ENCODE data around the gene CPPED1.

DNA sequence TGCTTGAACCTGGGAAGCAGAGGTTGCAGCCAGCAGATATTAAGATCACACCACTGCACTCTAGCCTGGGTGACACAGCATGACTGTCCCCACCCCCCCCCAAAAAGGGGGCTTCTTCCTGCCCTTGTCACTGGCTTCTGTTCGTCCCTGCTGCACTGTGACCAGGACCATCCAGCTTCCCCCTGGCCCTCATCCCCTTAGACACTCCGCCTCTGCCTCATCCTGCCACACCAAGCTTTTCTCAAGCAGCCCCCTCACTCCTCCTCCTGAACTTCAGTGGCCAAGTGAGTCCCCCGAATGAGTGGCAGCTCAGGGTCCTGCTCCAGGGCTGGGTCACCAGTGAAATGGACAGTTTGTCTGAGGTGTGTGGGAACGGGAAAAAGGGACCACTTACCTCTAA is 177.3 kb downstream of the CPPED1 start:
- TF ChIP-seq GABPA (IDR thresholded peaks at IDR 0.05; ENCODE audit: low read depth) (no peak), NFYA (IDR thresholded peaks at IDR 0.05; ENCODE audit: borderline replicate concordance, low read depth, low read length) (no peak), EZH2 (IDR thresholded peaks at IDR 0.05; ENCODE audit: borderline replicate concordance, control insufficient read depth, low read depth, low read length) (no peak), SREBF2 (IDR thresholded peaks at IDR 0.05; ENCODE audit: low read length) (no peak), PAX8 (IDR thresholded peaks at IDR 0.05) (no peak), RELA (IDR thresholded peaks at IDR 0.05; ENCODE audit: borderline replicate concordance, partially characterized antibody) (no peak)
- TF ChIP-seq, protein P1, sequence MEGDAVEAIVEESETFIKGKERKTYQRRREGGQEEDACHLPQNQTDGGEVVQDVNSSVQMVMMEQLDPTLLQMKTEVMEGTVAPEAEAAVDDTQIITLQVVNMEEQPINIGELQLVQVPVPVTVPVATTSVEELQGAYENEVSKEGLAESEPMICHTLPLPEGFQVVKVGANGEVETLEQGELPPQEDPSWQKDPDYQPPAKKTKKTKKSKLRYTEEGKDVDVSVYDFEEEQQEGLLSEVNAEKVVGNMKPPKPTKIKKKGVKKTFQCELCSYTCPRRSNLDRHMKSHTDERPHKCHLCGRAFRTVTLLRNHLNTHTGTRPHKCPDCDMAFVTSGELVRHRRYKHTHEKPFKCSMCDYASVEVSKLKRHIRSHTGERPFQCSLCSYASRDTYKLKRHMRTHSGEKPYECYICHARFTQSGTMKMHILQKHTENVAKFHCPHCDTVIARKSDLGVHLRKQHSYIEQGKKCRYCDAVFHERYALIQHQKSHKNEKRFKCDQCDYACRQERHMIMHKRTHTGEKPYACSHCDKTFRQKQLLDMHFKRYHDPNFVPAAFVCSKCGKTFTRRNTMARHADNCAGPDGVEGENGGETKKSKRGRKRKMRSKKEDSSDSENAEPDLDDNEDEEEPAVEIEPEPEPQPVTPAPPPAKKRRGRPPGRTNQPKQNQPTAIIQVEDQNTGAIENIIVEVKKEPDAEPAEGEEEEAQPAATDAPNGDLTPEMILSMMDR (IDR thresholded peaks at IDR 0.05 in 2 of 3, conservative IDR thresholded peaks at IDR 0.05 in 1 of 3; ENCODE audit: control insufficient read depth in 2 of 3, extremely low read depth in 1 of 3, insufficient read depth in 1 of 3, low read depth in 3 of 3, low read length in 3 of 3), result no peak
- TF ChIP-seq, protein P2, sequence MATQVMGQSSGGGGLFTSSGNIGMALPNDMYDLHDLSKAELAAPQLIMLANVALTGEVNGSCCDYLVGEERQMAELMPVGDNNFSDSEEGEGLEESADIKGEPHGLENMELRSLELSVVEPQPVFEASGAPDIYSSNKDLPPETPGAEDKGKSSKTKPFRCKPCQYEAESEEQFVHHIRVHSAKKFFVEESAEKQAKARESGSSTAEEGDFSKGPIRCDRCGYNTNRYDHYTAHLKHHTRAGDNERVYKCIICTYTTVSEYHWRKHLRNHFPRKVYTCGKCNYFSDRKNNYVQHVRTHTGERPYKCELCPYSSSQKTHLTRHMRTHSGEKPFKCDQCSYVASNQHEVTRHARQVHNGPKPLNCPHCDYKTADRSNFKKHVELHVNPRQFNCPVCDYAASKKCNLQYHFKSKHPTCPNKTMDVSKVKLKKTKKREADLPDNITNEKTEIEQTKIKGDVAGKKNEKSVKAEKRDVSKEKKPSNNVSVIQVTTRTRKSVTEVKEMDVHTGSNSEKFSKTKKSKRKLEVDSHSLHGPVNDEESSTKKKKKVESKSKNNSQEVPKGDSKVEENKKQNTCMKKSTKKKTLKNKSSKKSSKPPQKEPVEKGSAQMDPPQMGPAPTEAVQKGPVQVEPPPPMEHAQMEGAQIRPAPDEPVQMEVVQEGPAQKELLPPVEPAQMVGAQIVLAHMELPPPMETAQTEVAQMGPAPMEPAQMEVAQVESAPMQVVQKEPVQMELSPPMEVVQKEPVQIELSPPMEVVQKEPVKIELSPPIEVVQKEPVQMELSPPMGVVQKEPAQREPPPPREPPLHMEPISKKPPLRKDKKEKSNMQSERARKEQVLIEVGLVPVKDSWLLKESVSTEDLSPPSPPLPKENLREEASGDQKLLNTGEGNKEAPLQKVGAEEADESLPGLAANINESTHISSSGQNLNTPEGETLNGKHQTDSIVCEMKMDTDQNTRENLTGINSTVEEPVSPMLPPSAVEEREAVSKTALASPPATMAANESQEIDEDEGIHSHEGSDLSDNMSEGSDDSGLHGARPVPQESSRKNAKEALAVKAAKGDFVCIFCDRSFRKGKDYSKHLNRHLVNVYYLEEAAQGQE (IDR thresholded peaks at IDR 0.05; ENCODE audit: low read depth, low read length), result no peak
- TF ChIP-seq, protein P3, sequence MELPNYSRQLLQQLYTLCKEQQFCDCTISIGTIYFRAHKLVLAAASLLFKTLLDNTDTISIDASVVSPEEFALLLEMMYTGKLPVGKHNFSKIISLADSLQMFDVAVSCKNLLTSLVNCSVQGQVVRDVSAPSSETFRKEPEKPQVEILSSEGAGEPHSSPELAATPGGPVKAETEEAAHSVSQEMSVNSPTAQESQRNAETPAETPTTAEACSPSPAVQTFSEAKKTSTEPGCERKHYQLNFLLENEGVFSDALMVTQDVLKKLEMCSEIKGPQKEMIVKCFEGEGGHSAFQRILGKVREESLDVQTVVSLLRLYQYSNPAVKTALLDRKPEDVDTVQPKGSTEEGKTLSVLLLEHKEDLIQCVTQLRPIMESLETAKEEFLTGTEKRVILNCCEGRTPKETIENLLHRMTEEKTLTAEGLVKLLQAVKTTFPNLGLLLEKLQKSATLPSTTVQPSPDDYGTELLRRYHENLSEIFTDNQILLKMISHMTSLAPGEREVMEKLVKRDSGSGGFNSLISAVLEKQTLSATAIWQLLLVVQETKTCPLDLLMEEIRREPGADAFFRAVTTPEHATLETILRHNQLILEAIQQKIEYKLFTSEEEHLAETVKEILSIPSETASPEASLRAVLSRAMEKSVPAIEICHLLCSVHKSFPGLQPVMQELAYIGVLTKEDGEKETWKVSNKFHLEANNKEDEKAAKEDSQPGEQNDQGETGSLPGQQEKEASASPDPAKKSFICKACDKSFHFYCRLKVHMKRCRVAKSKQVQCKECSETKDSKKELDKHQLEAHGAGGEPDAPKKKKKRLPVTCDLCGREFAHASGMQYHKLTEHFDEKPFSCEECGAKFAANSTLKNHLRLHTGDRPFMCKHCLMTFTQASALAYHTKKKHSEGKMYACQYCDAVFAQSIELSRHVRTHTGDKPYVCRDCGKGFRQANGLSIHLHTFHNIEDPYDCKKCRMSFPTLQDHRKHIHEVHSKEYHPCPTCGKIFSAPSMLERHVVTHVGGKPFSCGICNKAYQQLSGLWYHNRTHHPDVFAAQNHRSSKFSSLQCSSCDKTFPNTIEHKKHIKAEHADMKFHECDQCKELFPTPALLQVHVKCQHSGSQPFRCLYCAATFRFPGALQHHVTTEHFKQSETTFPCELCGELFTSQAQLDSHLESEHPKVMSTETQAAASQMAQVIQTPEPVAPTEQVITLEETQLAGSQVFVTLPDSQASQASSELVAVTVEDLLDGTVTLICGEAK (IDR thresholded peaks at IDR 0.05; ENCODE audit: borderline replicate concordance), result no peak
